ENCODE measurements around the gene UPF1.

UPF1 gene

GRCh38 chr19:18851673-18852325 is 20.0 kb downstream of the UPF1 start:
- TF ChIP-seq ZNF274 (IDR thresholded peaks at IDR 0.05; ENCODE audit: low read depth, low read length), result no peak
- no peak overlapping the region for H3K4me3 ChIP-seq (ENCODE audit: low read length)

DNA sequence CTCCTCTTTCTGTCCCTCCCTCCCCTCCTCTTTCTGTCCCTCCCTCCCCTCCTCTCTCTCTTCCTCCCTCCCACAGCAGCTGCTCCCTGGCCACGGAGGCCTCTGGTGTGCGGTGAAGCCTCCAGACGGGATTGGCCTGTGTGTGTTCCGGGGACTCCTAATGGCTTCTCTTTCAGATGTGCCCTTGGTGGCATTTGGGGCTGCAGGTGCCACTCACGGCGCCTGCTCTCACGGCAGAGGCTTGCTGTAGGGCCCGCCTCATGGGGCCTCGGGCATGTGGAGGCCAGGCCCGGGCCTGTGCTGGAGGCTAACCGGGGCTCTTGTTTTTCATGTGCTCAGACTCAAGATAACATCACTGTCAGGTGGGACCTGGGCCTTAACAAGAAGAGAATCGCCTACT is 20.9 kb downstream of the UPF1 start:
- TF ChIP-seq ZNF274 (IDR thresholded peaks at IDR 0.05; ENCODE audit: low read depth, low read length), result no peak
- no peak overlapping the region for H3K4me3 ChIP-seq (ENCODE audit: low read length)

- H3K4me3 ChIP-seq (ENCODE audit: low read length), result no peak overlapping the region
- TF ChIP-seq ZNF274 (IDR thresholded peaks at IDR 0.05; ENCODE audit: low read depth, low read length), result no peak
These were observed 22.1 kb downstream of the UPF1 start for GRCh38 chr19:18853755-18854427.

- no peak for TF ChIP-seq ZNF274 (IDR thresholded peaks at IDR 0.05; ENCODE audit: low read depth, low read length)
These were observed 23.2 kb downstream of the UPF1 start for GRCh38 chr19:18854982-18855381.

DNA sequence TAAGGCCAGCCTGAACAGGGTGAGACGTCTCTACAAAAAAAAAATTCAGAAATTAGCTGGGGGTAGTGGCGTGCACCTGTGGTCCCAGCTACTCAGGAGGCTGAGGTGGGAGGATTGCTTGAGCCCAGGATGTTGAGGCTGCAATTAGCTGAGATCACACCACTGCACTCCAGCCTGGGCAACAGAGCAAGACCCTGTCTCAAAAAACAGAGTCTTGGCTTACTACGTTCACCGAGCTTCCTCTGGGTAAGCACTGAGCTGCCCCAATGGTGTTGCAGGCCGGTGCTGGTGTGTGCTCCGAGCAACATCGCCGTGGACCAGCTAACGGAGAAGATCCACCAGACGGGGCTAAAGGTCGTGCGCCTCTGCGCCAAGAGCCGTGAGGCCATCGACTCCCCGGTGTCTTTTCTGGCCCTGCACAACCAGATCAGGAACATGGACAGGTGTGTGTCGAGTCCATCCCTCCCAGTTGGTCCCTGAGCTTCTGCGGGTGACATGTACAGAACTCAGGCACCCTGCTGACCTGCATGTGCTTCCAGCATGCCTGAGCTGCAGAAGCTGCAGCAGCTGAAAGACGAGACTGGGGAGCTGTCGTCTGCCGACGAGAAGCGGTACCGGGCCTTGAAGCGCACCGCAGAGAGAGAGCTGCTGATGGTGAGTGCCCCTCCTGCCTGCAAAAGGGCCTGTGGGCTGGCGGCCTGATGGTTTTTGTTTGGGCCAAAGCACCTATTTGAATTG is 24.1 kb downstream of the UPF1 start:
- H3K4me3 ChIP-seq (ENCODE audit: low read length), result no peak overlapping the region
- no peak for TF ChIP-seq ZNF274 (IDR thresholded peaks at IDR 0.05; ENCODE audit: low read depth, low read length)

More at GRCh38 chr19:18854982-18855381, 23.2 kb downstream of the UPF1 start:
- no peak overlapping the region for H3K4me3 ChIP-seq (ENCODE audit: low read length)

DNA sequence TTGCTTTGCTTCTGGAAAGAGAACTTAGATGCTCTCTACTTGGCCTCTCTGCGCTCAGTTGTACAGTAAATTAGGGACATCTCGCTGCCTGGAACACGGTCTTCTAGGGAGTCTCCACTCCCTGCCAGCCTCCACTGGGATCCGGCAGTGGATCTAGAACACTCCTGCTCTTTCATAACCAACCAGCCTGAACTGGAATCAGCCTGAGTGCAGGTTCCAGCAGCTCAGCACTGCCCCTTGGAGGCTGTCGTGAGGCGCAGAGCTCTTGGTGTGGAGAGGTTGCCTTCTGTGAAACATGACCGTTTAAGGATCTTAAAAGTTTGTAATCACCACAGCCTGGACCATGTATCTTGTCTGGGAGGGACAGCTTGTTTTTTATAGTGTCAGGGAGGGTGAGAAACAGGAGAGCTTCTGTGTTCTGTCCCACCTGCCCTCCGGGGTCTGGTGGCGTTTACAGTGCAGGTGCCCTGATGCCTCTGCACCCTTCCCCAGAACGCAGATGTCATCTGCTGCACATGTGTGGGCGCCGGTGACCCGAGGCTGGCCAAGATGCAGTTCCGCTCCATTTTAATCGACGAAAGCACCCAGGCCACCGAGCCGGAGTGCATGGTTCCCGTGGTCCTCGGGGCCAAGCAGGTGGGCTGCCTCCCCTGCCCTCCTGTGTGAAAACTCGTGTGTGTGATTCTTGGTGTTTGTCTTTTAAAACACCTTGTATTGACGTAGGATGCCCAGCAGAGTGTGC is 24.8 kb downstream of the UPF1 start:
- TF ChIP-seq ZNF274 (IDR thresholded peaks at IDR 0.05; ENCODE audit: low read depth, low read length), result no peak
- no peak overlapping the region for H3K4me3 ChIP-seq (ENCODE audit: low read length)

GRCh38 chr19:18857223-18857622 is 25.5 kb downstream of the UPF1 start:
- no peak for TF ChIP-seq ZNF274 (IDR thresholded peaks at IDR 0.05; ENCODE audit: low read depth, low read length)
- H3K4me3 ChIP-seq (ENCODE audit: low read length), result no peak overlapping the region

DNA sequence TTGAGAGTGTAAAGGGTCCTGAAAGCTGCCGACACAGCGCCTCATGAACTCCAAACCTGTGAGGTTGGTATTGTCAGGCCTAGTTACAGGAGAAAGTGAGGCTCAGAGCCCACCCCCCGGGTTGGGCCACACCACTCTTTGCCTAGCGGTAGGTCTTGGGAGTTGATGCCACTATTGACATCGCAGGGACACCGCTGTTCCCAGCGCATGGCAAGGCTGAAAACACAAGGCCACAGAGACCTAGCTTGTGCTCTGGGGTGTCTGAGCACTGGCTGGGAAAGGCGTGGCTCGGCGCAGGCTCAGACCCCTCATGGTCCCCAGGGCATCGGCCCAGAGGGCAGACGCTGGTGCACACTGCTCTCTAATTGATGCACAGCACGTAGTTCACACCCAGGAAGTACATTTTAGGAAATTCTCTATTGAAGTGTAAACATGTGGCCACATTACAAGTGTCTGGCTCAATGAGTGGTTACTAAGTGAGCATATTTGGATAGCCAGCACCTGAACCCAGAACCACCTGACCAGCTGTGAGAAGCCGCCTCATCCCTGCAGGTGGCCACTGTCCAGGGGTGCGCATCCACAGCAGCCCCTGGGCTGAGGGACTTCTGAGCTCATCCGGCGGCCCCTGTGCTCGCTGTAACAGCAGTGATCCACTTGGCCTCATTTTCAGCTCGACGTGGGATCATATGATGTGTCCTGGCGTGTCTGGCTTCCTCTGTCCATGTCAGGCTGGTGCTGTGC is 27.3 kb downstream of the UPF1 start:
- TF ChIP-seq ZNF274 (IDR thresholded peaks at IDR 0.05; ENCODE audit: low read depth, low read length), result no peak
- no peak overlapping the region for H3K4me3 ChIP-seq (ENCODE audit: low read length)

- H3K4me3 ChIP-seq (ENCODE audit: low read length), result no peak overlapping the region
- TF ChIP-seq ZNF274 (IDR thresholded peaks at IDR 0.05; ENCODE audit: low read depth, low read length), result no peak
These were observed 28.0 kb downstream of the UPF1 start for GRCh38 chr19:18859676-18860301.

- no peak overlapping the region for H3K4me3 ChIP-seq (ENCODE audit: low read length)
These were observed 28.5 kb downstream of the UPF1 start for GRCh38 chr19:18860302-18860700.

GRCh38 chr19:18860725-18861124 is 29.0 kb downstream of the UPF1 start:
- H3K4me3 ChIP-seq (ENCODE audit: low read length), result no peak overlapping the region
- no peak for TF ChIP-seq ZNF274 (IDR thresholded peaks at IDR 0.05; ENCODE audit: low read depth, low read length)

More at GRCh38 chr19:18860302-18860700, 28.5 kb downstream of the UPF1 start:
- no peak for TF ChIP-seq ZNF274 (IDR thresholded peaks at IDR 0.05; ENCODE audit: low read depth, low read length)

DNA sequence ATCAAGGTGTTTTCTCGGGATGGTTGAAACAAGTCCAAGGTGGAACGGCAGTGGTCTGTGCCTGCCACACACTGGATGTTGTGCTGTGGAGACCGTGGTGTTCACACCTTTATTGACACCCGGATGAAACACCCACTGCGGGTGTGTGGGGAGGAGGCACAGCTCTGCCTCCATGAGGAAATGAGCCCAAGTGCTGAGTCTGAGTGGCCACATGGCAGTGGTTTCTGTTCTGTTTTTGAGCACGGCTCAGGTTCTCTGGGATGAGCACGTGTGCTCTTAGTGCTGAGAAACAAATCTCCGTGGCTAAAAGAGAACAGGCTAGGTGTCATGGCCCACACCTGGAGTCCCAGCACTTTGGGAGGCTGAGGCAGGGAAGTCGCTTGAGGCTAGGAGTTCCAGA is 29.5 kb downstream of the UPF1 start:
- no peak for TF ChIP-seq ZNF274 (IDR thresholded peaks at IDR 0.05; ENCODE audit: low read depth, low read length)

DNA sequence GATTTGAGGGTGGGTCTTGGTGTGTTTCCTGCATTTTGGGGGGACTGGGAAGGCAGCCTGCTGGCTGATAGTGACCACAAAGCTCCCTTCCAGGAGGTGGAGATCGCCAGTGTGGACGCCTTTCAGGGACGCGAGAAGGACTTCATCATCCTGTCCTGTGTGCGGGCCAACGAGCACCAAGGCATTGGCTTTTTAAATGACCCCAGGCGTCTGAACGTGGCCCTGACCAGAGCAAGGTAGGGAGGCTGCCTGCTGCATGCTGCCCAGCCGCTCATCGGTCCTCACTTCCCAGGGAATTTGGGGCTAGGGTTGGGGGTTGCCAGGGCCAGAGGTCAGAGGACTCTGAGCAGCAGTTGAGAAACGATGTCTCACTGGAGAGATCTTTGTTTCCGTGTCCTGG is 30.2 kb downstream of the UPF1 start:
- TF ChIP-seq ZNF274 (IDR thresholded peaks at IDR 0.05; ENCODE audit: low read depth, low read length), result no peak
- no peak overlapping the region for H3K4me3 ChIP-seq (ENCODE audit: low read length)

More for the DNA sequence above, 29.5 kb downstream of the UPF1 start:
- no peak overlapping the region for H3K4me3 ChIP-seq (ENCODE audit: low read length)
